Epithelial cell of proximal tubule (primary cell): ENCODE measurements around the gene ADAMTSL3. TPM values are rescaled to one million over a fixed set of nuclear protein-coding genes. Genes with fewer than 3 reads are reported as not detected.
"Not testable (repeated sequence)": the region's sequence is repeated elsewhere in the genome, so short reads cannot be mapped to it uniquely, and the experiment has no call there.

ENCODE experiments used
- DNase-seq: peaks from one replicate; pipeline ENCODE4 v3.0.0-alpha.2; 2011; ENCODE audit warnings: low read depth
- H3K4me3 ChIP-seq: 2 replicates; pipeline ENCODE4 v1.5.1; 2011; ENCODE audit warnings: low read depth, mild to moderate bottlenecking, low read length
- CTCF ChIP-seq: conservative IDR thresholded peaks from 2 replicates; pipeline ENCODE4 v1.5.1; 2012; ENCODE audit warnings: low read depth, mild to moderate bottlenecking, low read length
- total RNA-seq: library from RNA; depleted of rRNA; stranded (reverse); fragments of >200 nt; gene quantifications from 2 replicates; pipeline ENCODE4 v1.2.3, GENCODE V29; 2015

Gene ADAMTSL3
- total RNA-seq, 1 donor from 2014 or later = 0.58 TPM

- no peak for TF ChIP-seq CTCF
- H3K4me3 ChIP-seq = no peak overlapping the region
- no peak for DNase-seq
Measured at GRCh38 chr15:83955806-83956265, 301.9 kb downstream of the ADAMTSL3 start.

- no peak for TF ChIP-seq CTCF
- H3K4me3 ChIP-seq = no peak overlapping the region
- no peak for DNase-seq
Measured at GRCh38 chr15:83956887-83957286, 303.0 kb downstream of the ADAMTSL3 start.

GRCh38 chr15:83959477-83959876 is 305.6 kb downstream of the ADAMTSL3 start:
- DNase-seq = no peak
- no peak for TF ChIP-seq CTCF
- H3K4me3 ChIP-seq = no peak overlapping the region

- DNase-seq = no peak
- no peak overlapping the region for H3K4me3 ChIP-seq
- TF ChIP-seq CTCF = no peak
Measured at GRCh38 chr15:83960192-83960829, 306.4 kb downstream of the ADAMTSL3 start.

GRCh38 chr15:83961311-83961710 is 307.4 kb downstream of the ADAMTSL3 start:
- no peak for TF ChIP-seq CTCF
- no peak for DNase-seq
- no peak overlapping the region for H3K4me3 ChIP-seq

GRCh38 chr15:83964967-83965366 is 311.0 kb downstream of the ADAMTSL3 start:
- not testable (repeated sequence) for H3K4me3 ChIP-seq, DNase-seq

- no peak for DNase-seq
- TF ChIP-seq CTCF = no peak
- no peak overlapping the region for H3K4me3 ChIP-seq
Measured at GRCh38 chr15:83970295-83970890, 316.5 kb downstream of the ADAMTSL3 start.
